NCI-H2171 (cell line): Measurements from ENCODE around the gene NPPA.
"Not testable (repeated sequence)": the region's sequence is repeated elsewhere in the genome, so short reads cannot be mapped to it uniquely, and the experiment has no call there.

Source experiments
- DNase-seq: peaks from one replicate; lab custom pipeline; 2025; lab: John Stamatoyannopoulos, UW

The NPPA gene

GRCh38 chr1:11807133-11807532 lies 40.5 kb downstream of the NPPA start:
- no peak for DNase-seq

GRCh38 chr1:11806307-11806936 lies 41.2 kb downstream of the NPPA start:
- DNase-seq, result no peak

- DNase-seq, result peak; percentile 99
These were observed 41.9 kb downstream of the NPPA start, which contains the start of the genes CLCN6 and MTHFR for GRCh38 chr1:11805422-11806306. Gene CLCN6 (plus strand): TSS chr1:11806191. CDS start chr1:11806263, 72 bp downstream. Gene MTHFR (minus strand): TSS chr1:11805964. CDS start chr1:11803116, 2,848 bp downstream.

GRCh38 chr1:11804666-11805421 lies 42.7 kb downstream of the NPPA start:
- peak; percentile 37 for DNase-seq

GRCh38 chr1:11803924-11804665 lies 43.5 kb downstream of the NPPA start:
- DNase-seq, result not testable (repeated sequence)

GRCh38 chr1:11802973-11803885 lies 44.4 kb downstream of the NPPA start:
- peak; percentile 96 for DNase-seq

- DNase-seq, result no peak
These were observed 45.0 kb downstream of the NPPA start for GRCh38 chr1:11802616-11802972.

GRCh38 chr1:11800756-11801433 lies 46.7 kb downstream of the NPPA start:
- no peak for DNase-seq

GRCh38 chr1:11800391-11800755 lies 47.2 kb downstream of the NPPA start:
- no peak for DNase-seq

GRCh38 chr1:11799896-11800295 lies 47.7 kb downstream of the NPPA start:
- no peak for DNase-seq

GRCh38 chr1:11799099-11799498 lies 48.5 kb downstream of the NPPA start:
- DNase-seq, result no peak

GRCh38 chr1:11797525-11798216 lies 49.9 kb downstream of the NPPA start:
- no peak for DNase-seq

GRCh38 chr1:11796036-11796828 lies 51.4 kb downstream of the NPPA start:
- DNase-seq, result no peak
